Tibial nerve (tissue), 4 donors: ENCODE results near the gene QSOX1. TPM values are rescaled to one million over a fixed set of nuclear protein-coding genes. Genes with fewer than 3 reads are reported as not detected.

Experiments used
- DNase-seq, 2 donors: peaks; one replicate each; pipeline ENCODE4 v3.0.0-alpha.2; 2019; ENCODE audit warnings: low spot score in 2 of 2
- H3K27ac ChIP-seq, 4 donors: fragments of 200-600 bp; sonication (generic) in 3 of 4; one replicate each; pipeline ENCODE4 v1.5.1; 2017 to 2019; ENCODE audit warnings: mild to moderate bottlenecking in 1 of 4
- H3K27me3 ChIP-seq, 2 donors: fragments of 200-600 bp; sonication (generic) in 1 of 2; one replicate each; pipeline versions ENCODE4 v1.5.1 to v1.6.0; 2017 to 2019
- H3K36me3 ChIP-seq, 3 donors: fragments of 200-600 bp; sonication (generic); one replicate each; pipeline ENCODE4 v1.5.1; 2018 to 2019
- H3K4me1 ChIP-seq, 4 donors: fragments of 200-600 bp; sonication (generic) in 3 of 4; one replicate each; pipeline ENCODE4 v1.5.1; 2017 to 2019
- H3K4me3 ChIP-seq, 4 donors: fragments of 200-600 bp; sonication (generic) in 3 of 4; one replicate each; pipeline ENCODE4 v1.5.1; 2017 to 2019; ENCODE audit warnings: mild to moderate bottlenecking in 1 of 4, moderate library complexity in 1 of 4
- H3K9me3 ChIP-seq, 4 donors: fragments of 200-600 bp; sonication (generic) in 3 of 4; one replicate each; pipeline ENCODE4 v1.5.1; 2017 to 2019
- EP300 ChIP-seq, 2 donors: sonication (generic); formaldehyde crosslinking; IDR thresholded peaks; one replicate each; pipeline ENCODE4 v1.6.1; 2017; ENCODE audit warnings: antibody characterized with exemption in 2 of 2, mild to moderate bottlenecking in 1 of 2
- POLR2A ChIP-seq, 2 donors: fragments of 450-650 bp; IDR thresholded peaks; one replicate each; pipeline ENCODE4 v1.6.1; 2017; ENCODE audit warnings: antibody characterized with exemption in 2 of 2, mild to moderate bottlenecking in 2 of 2, moderate library complexity in 2 of 2
- WGBS, 2 donors: methylation state at CpG; one replicate each; pipeline ENCODE4 v1.1.5; 2018; 5-methylcytosine and 5-hydroxymethylcytosine counted together
- total RNA-seq, 4 donors: library from RNA; depleted of rRNA; stranded (reverse); fragments of >200 nt; gene quantifications; one replicate each; pipeline ENCODE4 v1.1.0, GENCODE V29; 2016
- TF ChIP-seq, protein P1 (sequence below), 5 experiments: fragments of 200-600 bp in 3 of 5; fragments of 450-650 bp in 2 of 5; sonication (generic) in 3 of 5; IDR thresholded peaks; one replicate each; pipeline ENCODE4 v1.5.1; 2016 to 2019; ENCODE audit warnings: antibody characterized with exemption in 5 of 5, mild to moderate bottlenecking in 3 of 5, moderate library complexity in 2 of 5

The QSOX1 gene
- total RNA-seq, 4 donors from 2014 or later = 41.0 to 55.5 (median 50.7) TPM

- Histone ChIP-seq H3K36me3 (no peaks in the 10 kb centered on the region), H3K4me1 (peaks cover 0 to 4% (median 0%) of the 10 kb centered on the region in 4 donors), H3K9me3 (no peaks in the 10 kb centered on the region), H3K4me3 (no peak overlapping the region), H3K27me3 (peaks cover 0 to 15% of the 10 kb centered on the region in 2 donors), H3K27ac (no peak overlapping the region)
- TF ChIP-seq, protein P1, sequence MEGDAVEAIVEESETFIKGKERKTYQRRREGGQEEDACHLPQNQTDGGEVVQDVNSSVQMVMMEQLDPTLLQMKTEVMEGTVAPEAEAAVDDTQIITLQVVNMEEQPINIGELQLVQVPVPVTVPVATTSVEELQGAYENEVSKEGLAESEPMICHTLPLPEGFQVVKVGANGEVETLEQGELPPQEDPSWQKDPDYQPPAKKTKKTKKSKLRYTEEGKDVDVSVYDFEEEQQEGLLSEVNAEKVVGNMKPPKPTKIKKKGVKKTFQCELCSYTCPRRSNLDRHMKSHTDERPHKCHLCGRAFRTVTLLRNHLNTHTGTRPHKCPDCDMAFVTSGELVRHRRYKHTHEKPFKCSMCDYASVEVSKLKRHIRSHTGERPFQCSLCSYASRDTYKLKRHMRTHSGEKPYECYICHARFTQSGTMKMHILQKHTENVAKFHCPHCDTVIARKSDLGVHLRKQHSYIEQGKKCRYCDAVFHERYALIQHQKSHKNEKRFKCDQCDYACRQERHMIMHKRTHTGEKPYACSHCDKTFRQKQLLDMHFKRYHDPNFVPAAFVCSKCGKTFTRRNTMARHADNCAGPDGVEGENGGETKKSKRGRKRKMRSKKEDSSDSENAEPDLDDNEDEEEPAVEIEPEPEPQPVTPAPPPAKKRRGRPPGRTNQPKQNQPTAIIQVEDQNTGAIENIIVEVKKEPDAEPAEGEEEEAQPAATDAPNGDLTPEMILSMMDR (IDR thresholded peaks at IDR 0.05) = no peak
- TF ChIP-seq POLR2A (IDR thresholded peaks at IDR 0.05) = no peak
- no peak for TF ChIP-seq EP300 (IDR thresholded peaks at IDR 0.05)
- no peak for DNase-seq
- WGBS, 2 donors = 78 to 81% methylated on average over 10 to 11 of the region's 11 CpGs
These were observed 65.1 kb downstream of the QSOX1 start for GRCh38 chr1:180219776-180220175.

DNA sequence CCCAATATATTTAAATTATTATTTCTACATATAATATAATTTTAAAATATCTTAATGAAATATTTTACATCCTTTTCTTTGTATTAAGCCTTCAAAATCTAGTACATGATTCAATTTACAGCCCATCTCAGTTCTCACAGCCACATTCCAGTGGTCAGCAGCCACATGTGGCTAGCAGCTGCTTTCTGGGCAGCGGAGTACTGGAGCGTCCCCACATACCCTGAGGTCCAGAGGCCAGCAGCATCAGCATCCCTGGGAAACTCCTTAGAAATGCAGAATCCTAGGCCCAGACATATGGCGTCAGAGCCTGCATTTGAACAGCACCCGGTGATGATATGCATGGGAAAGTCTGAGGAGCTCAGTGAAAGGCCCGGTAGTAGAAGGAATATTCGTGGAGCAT is 66.8 kb downstream of the QSOX1 start:
- Histone ChIP-seq H3K27ac (no peak overlapping the region), H3K4me1 (no peaks in the 10 kb centered on the region), H3K36me3 (no peaks in the 10 kb centered on the region), H3K4me3 (no peak overlapping the region), H3K27me3 (peaks cover 0 to 31% of the 10 kb centered on the region in 2 donors), H3K9me3 (no peaks in the 10 kb centered on the region)
- TF ChIP-seq EP300 (IDR thresholded peaks at IDR 0.05) (no peak), POLR2A (IDR thresholded peaks at IDR 0.05) (no peak)
- TF ChIP-seq, protein P1 (IDR thresholded peaks at IDR 0.05) = no peak
- DNase-seq = no peak
- 80 to 87% methylated on average over 6 of the region's 6 CpGs for WGBS, 2 donors

GRCh38 chr1:180224902-180225301 is 70.2 kb downstream of the QSOX1 start:
- no peak for TF ChIP-seq POLR2A (IDR thresholded peaks at IDR 0.05)
- TF ChIP-seq, protein P1 (IDR thresholded peaks at IDR 0.05) = no peak
- no peak for TF ChIP-seq EP300 (IDR thresholded peaks at IDR 0.05)
- H3K9me3 ChIP-seq = no peaks in the 10 kb centered on the region
- no peaks in the 10 kb centered on the region for H3K36me3 ChIP-seq
- WGBS, 2 donors = 47 to 55% methylated on average over 5 of the region's 5 CpGs
- peaks cover 0 to 15% (median 10%) of the 10 kb centered on the region in 4 donors for H3K4me1 ChIP-seq
- no peak overlapping the region for H3K4me3 ChIP-seq
- no peak for DNase-seq
- H3K27ac ChIP-seq = no peak overlapping the region
- peaks cover 2 to 63% of the 10 kb centered on the region in 2 donors for H3K27me3 ChIP-seq

DNA sequence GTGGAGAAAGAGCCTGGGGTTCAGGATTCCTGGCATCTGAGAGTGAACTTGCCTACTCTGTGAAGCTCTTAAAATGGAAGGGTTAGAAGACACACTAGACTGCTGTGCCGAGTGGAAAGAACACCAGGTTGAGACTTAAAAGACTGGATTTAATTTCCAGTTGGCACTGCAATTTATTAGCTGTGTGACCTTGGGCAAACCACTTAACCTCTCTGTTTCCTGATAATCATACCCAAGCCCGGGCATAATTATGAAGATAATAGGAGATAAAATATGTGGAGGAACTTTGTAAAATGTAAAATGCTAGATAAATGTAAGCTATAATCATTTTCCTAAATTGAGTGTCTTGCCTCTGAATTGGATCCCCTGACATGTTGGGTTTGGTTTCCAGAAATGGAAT is 70.7 kb downstream of the QSOX1 start:
- no peak for DNase-seq
- H3K27me3 ChIP-seq = peaks cover 2 to 68% of the 10 kb centered on the region in 2 donors
- 60 to 64% methylated on average over 2 of the region's 2 CpGs for WGBS, 2 donors
- no peaks in the 10 kb centered on the region for H3K36me3 ChIP-seq
- TF ChIP-seq, protein P1 (IDR thresholded peaks at IDR 0.05) = no peak
- TF ChIP-seq EP300 (IDR thresholded peaks at IDR 0.05) (no peak), POLR2A (IDR thresholded peaks at IDR 0.05) (no peak)
- no peak overlapping the region for H3K4me3 ChIP-seq
- no peak overlapping the region for H3K27ac ChIP-seq
- H3K9me3 ChIP-seq = no peaks in the 10 kb centered on the region
- H3K4me1 ChIP-seq = peaks cover 0 to 20% (median 15%) of the 10 kb centered on the region in 4 donors

DNA sequence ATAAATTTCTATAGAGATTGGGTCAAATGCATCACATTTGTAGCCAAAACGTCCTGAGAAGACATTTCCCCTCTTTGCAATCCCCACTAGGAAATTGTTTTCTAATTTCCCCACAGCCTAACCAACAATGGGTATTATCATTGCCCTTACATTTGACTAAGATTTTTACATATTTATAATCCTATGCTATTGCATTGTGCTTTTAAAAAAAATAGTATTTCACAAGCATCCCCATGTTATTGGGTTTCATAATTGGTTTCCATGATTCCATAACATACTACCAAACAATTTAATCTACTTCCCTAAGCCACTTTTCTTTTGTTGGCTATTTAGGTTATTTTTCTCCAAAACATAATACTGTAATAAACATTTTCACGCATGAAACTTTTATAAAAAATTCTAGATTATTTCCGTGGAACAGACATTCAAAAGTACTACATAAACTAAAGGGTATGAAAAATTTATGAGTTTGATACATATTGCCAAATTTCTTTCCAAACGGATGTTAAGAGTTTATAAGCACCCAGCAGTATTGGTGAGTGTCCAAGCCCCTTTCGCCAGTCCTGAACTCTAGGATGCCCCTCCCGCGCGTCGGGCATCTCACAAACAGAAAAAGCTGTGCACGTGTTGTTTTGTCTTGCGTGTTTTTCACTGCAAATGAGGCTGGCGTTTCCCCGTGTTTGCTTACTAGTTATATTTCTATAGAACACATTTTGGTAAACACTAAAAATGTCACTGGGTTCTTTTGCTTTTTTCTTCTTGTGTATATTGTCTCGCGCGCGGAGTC is 73.4 kb downstream of the QSOX1 start:
- TF ChIP-seq, protein P1 (IDR thresholded peaks at IDR 0.05) = no peak
- TF ChIP-seq EP300 (IDR thresholded peaks at IDR 0.05) = peak in 1 of 2 donors; percentile 6
- no peak for TF ChIP-seq POLR2A (IDR thresholded peaks at IDR 0.05)
- H3K36me3 ChIP-seq = no peaks in the 10 kb centered on the region
- H3K4me3 ChIP-seq = no peak overlapping the region
- H3K27me3 ChIP-seq = peaks cover 2 to 95% of the 10 kb centered on the region in 2 donors
- peaks cover 0 to 45% (median 27%) of the 10 kb centered on the region in 4 donors for H3K4me1 ChIP-seq
- H3K9me3 ChIP-seq = no peaks in the 10 kb centered on the region
- no peak for DNase-seq
- WGBS, 2 donors = 17 to 21% methylated on average over 17 of the region's 17 CpGs
- H3K27ac ChIP-seq = no peak overlapping the region
